Regular cardiac myocyte (primary cell): ENCODE data around the gene PRRX1. TPM values are rescaled to one million over a fixed set of nuclear protein-coding genes. Genes with fewer than 3 reads are reported as not detected.

Experiments used
- total RNA-seq: library from RNA; depleted of rRNA; stranded (reverse); fragments of >200 nt; gene quantifications from 2 replicates; pipeline ENCODE4 v1.2.3, GENCODE V29; 2014

PRRX1 gene
- 101 and 189 TPM in 2 replicates for total RNA-seq

GRCh38 chr1:170664093-170664827 lies at the start of gene PRRX1:
Gene PRRX1 (plus strand): TSS chr1:170664131. CDS start chr1:170664219, 88 bp downstream.

Other genes with a start within 250 kb of the PRRX1 start
- 14.6 and 21.1 TPM in 2 replicates for gene GORAB, start 132.0 kb upstream of the PRRX1 start, total RNA-seq